Activated naive CD4-positive, alpha-beta T cell treated with anti-CD3 and anti-CD28 coated beads, Interleukin-2, amount 50 U/mL, for 24 hours (primary cell): Measurements from ENCODE around the gene TECR.
"Not testable (repeated sequence)": the region's sequence is repeated elsewhere in the genome, so short reads cannot be mapped to it uniquely, and the experiment has no call there.

Experiments
- H3K27ac Mint-ChIP-seq: one replicate; pipeline ENCODE4 v1.8.0; 2021; ENCODE audit warnings: mild to moderate bottlenecking, mixed read lengths
- H3K27me3 Mint-ChIP-seq: one replicate; pipeline ENCODE4 v1.8.0; 2021; ENCODE audit warnings: mixed read lengths
- H3K36me3 Mint-ChIP-seq: one replicate; pipeline ENCODE4 v1.8.0; 2021; ENCODE audit warnings: mixed read lengths
- H3K4me1 Mint-ChIP-seq: one replicate; pipeline ENCODE4 v1.8.0; 2021; ENCODE audit warnings: mixed read lengths
- H3K4me3 Mint-ChIP-seq: one replicate; pipeline ENCODE4 v1.8.0; 2021; ENCODE audit warnings: mild to moderate bottlenecking, mixed read lengths
- H3K9me3 Mint-ChIP-seq: one replicate; pipeline ENCODE4 v1.8.0; 2021; ENCODE audit warnings: mixed read lengths

TECR gene

DNA sequence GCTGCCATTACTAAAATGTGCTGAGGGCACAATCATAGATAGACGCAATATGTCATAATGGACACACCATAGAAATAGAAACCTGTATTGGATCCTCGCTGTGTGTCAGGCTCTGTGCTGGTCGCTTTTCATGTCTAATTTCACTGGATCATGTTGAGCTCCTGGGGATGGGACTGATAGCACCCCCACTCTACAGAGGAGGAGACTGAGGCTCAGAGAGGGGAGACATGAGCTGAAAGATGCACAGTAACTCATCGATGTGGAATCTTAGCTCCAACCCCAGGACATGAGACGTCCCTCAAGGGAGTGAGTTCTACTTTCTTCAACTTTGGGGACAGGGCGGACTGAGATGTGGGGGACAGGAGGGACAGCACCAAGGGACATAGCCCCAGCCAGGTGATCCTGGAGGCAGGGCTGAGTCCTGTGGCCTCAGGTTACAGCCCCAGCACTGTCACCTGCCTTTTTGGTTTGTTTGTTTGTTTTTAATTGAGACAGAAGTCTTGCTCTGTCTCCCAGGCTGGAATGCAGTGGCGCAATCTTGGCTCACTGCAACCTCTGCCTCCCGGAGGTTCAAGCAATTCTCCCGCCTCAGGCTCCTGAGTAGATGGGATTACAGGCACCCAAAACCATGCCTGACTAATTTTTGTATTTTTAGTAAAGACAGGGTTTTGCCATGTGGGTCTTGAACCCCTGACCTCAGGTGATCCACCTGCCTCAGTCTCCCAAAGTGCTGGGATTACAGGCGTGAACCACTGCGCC is 26.9 kb upstream of the TECR start:
- no peak overlapping the region for H3K4me3 Mint-ChIP-seq
- no peaks in the 10 kb centered on the region for H3K27me3 Mint-ChIP-seq
- no peak overlapping the region for H3K27ac Mint-ChIP-seq
- peaks cover 43% of the 10 kb centered on the region for H3K4me1 Mint-ChIP-seq
- no peaks in the 10 kb centered on the region for H3K36me3 Mint-ChIP-seq
- no peaks in the 10 kb centered on the region for H3K9me3 Mint-ChIP-seq

DNA sequence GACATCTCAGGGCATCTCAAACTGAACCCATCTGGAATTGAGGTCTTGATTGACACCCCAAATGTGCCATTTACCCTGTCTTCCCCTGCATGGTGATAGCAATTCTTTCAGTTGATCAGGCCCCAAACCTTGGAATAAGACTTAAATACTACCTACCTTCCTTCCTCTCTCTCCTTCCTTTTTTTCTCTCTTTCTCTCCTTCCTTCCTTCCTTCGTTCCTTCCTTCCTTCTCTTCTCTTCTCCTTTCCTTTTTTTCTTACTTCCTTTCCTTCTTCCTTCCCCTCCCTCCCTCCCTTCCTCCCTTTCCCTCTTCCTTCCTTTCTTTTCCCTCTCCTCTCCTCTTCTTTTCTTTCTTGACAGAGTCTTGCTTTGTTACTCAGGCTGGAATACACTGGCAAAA is 26.1 kb upstream of the TECR start:
- Mint-ChIP-seq H3K4me3 (no peak overlapping the region), H3K27ac (peak overlapping the region; percentile 68), H3K36me3 (no peaks in the 10 kb centered on the region), H3K27me3 (no peaks in the 10 kb centered on the region), H3K4me1 (peaks cover 51% of the 10 kb centered on the region), H3K9me3 (no peaks in the 10 kb centered on the region)

DNA sequence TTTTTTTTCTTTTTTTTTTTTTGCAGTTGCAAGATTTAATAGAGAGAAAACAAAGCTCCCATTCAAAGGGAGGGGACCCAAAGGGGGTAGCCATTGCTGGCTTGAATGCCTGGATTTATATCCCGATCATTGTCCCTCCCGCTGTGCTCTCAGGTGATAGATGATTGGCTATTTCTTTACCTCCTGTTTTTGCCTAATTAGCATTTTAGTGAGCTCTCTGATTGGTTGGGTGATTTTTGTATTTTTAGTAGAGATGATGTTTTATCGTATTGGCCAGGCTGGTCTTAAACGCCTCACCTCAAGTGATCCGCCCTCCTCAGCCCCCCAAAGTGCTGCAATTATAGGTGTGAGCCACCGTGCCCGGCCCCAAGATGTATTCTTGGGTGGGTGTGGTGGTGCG is 24.8 kb upstream of the TECR start:
- H3K27ac Mint-ChIP-seq, H3K27me3 Mint-ChIP-seq, H3K9me3 Mint-ChIP-seq, H3K4me3 Mint-ChIP-seq, H3K36me3 Mint-ChIP-seq: not testable (repeated sequence)
- peaks cover 59% of the 10 kb centered on the region for H3K4me1 Mint-ChIP-seq

DNA sequence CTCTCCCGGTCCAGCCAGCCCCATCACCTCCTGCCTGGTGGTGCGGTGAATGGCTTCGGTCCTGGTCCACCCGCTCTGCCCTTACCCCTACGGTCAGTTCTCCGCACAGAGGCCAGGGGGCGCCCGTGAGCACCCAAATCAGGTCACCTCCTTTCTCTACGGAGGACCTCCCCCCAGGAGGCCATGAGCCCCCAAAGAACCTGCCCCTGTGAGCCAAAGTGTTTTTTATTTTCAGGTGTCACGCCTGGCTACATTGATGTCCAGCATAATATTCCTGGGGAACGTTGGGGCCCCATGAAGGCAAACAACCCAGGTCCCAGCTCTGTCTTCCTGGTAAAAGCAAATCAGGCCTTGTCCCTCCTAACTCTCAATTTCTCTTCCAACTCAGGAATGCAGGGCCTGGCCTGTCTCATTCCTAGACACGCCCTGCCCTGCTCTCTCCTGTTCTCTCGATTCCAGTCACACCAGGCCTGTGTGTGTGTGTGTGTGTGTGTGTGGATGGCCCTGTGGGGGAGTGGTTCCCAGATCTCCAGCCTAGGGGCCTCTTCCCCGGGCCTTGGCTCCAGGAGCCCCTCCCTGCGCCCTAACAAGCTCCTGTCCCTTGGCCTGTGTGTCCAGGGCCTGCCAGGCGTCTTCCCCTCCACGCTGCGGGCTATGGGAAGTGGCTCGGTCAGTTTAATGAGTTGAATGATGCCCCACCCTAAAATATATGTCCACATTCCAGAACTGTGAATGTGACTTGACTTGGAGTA is 23.7 kb upstream of the TECR start:
- Mint-ChIP-seq H3K27ac (peak overlapping the region; percentile 90), H3K4me1 (peaks cover 67% of the 10 kb centered on the region), H3K36me3 (no peaks in the 10 kb centered on the region), H3K27me3 (no peaks in the 10 kb centered on the region), H3K4me3 (peak overlapping the region; percentile 67), H3K9me3 (no peaks in the 10 kb centered on the region)

DNA sequence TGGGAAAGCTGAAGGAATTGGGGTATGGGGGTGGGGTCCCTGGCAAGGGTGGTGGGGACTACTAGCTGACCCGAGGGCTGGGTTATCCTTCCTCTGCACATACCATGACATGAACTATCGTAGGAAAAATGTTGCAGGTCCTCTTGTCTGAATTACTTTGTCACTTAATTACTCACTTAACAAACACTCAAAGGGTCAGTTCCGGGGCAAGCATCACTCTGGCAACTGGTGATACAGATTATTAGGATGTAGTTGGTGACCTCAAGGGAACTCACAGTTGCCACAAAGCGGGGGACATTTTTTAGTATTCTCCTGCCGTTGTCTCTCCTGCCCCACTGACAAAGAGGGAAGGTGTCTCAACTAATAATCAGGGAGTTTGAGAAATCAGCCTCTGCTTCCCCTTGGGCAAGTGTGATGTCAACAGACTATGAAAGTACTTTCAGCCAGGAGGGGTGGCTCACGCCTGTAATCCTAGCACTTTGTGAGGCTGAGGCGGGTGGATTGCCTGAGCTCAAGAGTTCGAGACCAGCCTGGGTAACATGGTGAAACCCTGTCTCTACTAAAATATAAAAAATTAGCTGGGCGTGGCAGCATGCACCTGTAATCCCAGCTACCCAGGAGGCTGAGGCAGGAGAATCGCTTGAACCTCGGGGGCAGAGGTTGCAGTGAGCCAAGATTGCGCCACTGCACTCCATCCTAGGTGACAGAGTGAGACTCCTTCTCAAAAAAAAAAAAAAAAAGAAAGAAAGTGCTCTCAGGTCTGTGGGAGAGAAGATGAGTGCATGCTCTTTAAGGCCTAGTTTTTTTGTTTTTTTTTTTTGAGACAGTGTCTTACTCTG is 21.5 kb upstream of the TECR start:
- H3K9me3 Mint-ChIP-seq: no peaks in the 10 kb centered on the region
- H3K27me3 Mint-ChIP-seq: no peaks in the 10 kb centered on the region
- peaks cover 75% of the 10 kb centered on the region for H3K4me1 Mint-ChIP-seq
- peak overlapping the region; percentile 64 for H3K4me3 Mint-ChIP-seq
- no peaks in the 10 kb centered on the region for H3K36me3 Mint-ChIP-seq
- H3K27ac Mint-ChIP-seq: peak overlapping the region; percentile 89

DNA sequence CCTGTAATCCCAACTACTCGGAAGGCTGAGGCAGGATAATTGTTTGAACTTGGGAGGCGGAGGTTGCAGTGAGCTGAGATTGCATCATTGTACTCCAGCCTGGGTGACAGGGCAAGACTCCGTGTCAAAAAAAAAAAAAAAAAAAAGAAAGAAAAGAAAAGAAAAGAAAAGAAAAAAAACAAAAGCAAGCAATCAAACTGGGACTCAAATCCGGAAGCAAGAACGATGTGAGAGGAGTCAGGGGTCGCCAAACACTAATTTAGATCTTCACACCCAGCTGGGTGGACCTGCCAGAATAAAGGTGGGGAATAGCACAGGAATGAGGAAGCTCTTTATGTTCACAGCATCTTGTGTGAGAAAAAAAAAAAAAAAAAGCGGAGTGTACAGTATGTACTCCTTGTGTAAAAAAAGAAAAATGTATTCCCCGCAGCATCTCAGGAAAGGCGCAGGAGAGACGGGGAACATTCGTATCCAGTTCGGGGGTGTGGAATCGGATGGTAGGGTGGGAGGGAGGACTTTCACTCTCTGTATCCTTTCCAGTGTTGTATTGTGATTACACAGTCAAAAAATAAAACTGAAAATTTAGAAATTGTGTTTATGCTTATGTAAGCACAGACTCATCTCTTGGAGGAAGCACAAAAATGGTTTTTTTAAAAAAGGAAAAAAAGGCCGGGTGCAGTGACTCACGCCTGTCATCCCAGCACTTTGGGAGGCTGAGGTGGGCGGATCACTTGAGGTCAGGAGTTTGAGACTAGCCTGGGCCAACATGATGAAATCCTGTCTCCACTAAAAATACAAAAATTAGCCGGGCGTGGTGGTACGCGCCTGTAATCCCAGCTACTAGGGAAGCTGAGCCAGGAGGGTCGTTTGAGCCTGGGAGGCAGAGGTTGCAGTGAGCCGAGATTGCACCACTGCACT is 18.8 kb upstream of the TECR start:
- H3K4me1 Mint-ChIP-seq: peaks cover 71% of the 10 kb centered on the region
- no peaks in the 10 kb centered on the region for H3K27me3 Mint-ChIP-seq
- no peaks in the 10 kb centered on the region for H3K9me3 Mint-ChIP-seq
- peak overlapping the region; percentile 55 for H3K27ac Mint-ChIP-seq
- H3K4me3 Mint-ChIP-seq: no peak overlapping the region
- peaks cover 7% of the 10 kb centered on the region for H3K36me3 Mint-ChIP-seq

DNA sequence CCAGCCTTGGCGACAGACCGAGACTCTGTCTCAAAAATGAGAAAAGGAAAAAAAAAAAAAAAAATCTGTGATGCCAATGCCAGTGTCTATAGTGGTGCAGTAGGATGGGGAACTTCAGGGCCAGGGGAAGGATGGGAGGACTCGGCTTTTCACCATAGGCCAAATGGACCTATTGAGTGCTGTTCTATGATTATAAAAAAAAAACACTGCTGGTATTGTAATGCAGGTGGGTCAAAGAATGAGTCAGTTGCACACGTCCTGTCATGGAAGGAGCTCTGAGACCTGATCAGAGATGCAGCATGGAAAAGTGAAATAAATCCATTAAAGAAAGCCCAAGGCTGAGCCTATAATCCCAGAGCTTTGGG is 18.2 kb upstream of the TECR start:
- peak overlapping the region; percentile 15 for H3K27ac Mint-ChIP-seq
- no peaks in the 10 kb centered on the region for H3K27me3 Mint-ChIP-seq
- no peak overlapping the region for H3K4me3 Mint-ChIP-seq
- peaks cover 71% of the 10 kb centered on the region for H3K4me1 Mint-ChIP-seq
- no peaks in the 10 kb centered on the region for H3K9me3 Mint-ChIP-seq
- H3K36me3 Mint-ChIP-seq: peaks cover 12% of the 10 kb centered on the region

DNA sequence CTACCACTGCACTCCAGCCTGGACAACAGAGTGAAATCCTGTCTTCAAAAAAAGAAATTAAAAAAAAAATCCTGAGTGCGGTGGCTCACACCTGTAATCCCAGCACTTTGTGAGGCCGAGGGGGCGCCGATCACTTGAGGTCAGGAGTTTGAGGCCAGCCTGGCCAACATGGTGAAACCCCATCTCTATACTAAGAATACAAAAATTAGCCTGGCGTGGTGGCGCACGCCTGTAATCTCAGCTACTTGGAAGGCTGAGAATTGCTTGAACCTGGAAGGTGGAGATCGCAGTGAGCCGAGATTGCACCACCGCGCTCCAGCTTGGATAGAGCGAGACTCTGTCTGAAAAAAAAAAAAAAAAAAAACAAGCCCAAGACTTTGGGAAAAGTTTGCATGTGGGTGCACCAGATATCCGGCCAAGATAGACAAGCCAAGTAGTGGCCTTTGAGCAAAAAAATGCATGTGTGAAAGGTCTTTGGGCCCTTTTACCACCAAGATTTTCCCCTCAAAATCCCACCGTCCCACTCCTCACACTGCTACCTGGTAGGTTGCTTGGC is 16.9 kb upstream of the TECR start:
- Mint-ChIP-seq H3K27me3 (no peaks in the 10 kb centered on the region), H3K27ac (no peak overlapping the region), H3K4me3 (no peak overlapping the region), H3K9me3 (no peaks in the 10 kb centered on the region), H3K4me1 (peaks cover 67% of the 10 kb centered on the region), H3K36me3 (peaks cover 20% of the 10 kb centered on the region)

DNA sequence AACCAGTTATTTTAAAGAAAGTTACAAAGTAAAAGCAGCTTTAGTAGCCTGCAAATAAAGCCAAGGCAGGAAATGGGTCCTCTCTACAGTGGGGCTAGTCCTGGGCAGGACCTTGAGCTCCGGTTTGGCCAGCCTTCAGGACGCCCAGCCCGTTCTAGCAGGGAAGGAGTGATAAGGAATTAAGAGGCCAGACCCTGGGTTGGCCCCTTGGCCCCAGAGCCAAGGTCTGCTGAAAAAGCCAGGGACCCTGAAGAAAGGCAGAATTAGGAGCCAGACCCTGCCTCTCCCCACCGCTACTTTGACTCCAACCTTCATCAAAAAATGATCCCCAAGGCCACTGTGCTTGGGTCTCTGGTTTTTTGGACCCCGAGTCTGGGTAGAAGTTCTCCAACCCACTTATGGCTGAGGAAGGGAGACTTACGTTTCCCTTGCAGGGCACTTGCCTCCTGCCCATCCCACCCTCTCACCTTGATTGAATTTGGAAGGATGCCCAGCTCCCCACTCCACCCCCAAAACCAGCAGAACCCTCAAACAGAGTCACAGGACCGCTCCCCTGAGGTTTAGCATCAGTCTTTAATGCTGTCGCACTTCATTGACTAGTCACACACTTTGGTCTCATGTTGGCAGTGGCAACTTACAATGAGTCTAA is 15.1 kb upstream of the TECR start:
- Mint-ChIP-seq H3K27ac (peak overlapping the region; percentile 38), H3K36me3 (peaks cover 20% of the 10 kb centered on the region), H3K4me1 (peaks cover 59% of the 10 kb centered on the region), H3K9me3 (no peaks in the 10 kb centered on the region), H3K4me3 (peak overlapping the region; percentile 93), H3K27me3 (no peaks in the 10 kb centered on the region)

DNA sequence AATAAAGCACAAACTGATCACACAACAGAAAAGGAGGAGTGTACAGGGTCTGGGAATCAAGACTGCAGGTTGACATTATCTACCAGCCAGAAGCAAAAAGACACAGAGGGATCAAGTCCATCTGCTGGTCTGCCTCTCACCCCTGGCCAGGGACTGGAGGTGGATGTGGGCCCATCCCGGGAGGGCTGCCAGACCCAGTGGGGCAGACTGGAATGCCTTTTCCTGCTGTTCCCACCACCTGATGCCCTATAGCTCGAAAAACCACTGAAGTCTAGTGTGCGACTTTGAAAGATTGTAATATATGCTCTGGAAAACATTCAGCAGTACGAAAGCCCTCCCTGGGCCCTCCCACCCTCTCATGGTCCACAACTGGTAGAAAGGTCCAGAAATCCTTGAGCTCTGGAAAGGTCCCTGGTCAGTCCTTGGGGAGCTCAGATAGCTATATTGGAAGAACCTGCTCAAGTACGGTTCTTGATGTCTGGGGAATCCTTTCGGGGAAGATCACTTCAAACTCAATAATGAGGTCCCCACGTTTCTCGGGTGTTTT is 13.8 kb upstream of the TECR start:
- peaks cover 20% of the 10 kb centered on the region for H3K36me3 Mint-ChIP-seq
- peaks cover 62% of the 10 kb centered on the region for H3K4me1 Mint-ChIP-seq
- peak overlapping the region; percentile 52 for H3K27ac Mint-ChIP-seq
- no peaks in the 10 kb centered on the region for H3K27me3 Mint-ChIP-seq
- H3K9me3 Mint-ChIP-seq: no peaks in the 10 kb centered on the region
- peak overlapping the region; percentile 93 for H3K4me3 Mint-ChIP-seq

DNA sequence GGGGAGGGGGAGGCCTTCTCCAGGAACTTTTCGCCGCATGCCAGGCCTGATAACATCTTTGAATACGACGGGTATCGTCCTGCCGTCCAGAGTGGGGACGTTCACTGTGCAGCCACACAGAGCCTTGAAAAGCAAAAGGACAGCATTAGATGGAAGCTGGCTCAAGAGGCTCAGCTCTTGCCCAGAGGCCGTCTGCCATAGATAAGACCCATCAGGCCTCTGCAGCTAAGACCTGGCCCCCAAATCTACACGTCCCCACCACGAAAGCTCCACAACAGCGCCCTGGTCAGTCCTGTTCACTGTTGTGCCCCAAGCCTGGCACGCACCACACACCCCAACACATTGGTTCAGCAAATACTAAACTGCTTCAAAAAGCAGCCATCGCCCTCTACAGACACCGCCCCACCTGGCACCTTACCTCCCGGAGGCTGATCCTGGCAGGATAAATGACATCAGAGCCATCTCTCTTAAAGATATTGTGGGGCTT is 13.3 kb upstream of the TECR start:
- Mint-ChIP-seq H3K36me3 (peaks cover 20% of the 10 kb centered on the region), H3K9me3 (no peaks in the 10 kb centered on the region), H3K27me3 (no peaks in the 10 kb centered on the region), H3K4me3 (peak overlapping the region; percentile 93), H3K27ac (peak overlapping the region; percentile 67), H3K4me1 (peaks cover 57% of the 10 kb centered on the region)

DNA sequence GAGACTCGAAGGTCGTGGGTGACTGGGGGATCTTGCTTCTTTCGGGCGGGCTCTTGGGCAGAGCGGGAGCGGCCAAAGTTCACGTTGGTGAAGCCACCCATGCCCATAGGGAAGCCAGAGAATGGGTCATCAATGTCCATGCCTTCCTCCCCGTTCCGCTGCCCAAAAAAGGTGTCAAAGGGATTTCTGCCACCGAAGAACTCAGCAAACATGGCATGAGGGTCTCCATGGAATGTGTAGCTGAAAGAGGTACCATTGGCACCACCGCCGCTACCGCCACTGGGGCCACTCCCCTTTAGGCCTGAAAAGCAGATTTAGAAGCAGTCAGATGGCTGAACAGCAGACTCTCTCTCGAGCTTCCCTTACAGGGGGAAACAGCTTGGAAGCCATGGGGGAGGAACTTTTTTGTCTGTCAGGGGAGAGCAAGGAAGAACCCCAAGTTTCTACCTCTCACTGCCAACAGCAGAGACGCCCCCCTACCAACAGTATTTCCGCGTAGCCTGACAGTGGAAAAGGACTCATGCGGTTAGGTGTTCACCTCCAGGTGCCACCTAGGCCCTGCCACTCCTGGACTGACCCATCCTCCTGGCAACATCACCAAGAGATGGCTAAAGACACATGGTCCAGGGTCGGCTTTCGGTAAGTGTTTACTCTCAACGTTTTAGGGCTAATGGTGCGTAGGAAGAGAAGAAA is 12.5 kb upstream of the TECR start:
- Mint-ChIP-seq H3K36me3 (peaks cover 20% of the 10 kb centered on the region), H3K27ac (peak overlapping the region; percentile 67), H3K4me3 (peak overlapping the region; percentile 93), H3K9me3 (no peaks in the 10 kb centered on the region), H3K4me1 (peaks cover 61% of the 10 kb centered on the region), H3K27me3 (no peaks in the 10 kb centered on the region)

DNA sequence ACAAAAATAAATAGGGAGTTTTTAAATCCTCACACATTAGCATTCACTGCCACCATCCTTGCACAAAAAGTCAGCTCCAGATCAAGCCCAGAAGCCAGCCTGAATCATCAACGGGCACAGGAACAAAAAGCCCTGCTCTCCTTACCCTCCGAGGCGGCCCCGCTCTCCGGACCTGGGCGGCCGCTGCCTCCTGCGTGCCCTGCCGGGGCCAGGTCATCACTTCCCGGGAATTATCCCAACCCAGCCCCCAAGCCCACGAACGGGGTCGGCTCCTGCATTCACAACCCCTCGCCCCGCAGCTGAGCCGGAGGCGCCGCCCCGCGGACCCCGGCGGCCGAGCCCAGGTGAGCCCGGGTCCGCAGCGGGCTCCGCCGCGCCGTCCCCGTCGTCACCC is 12.0 kb upstream of the TECR start:
- Mint-ChIP-seq H3K27me3 (no peaks in the 10 kb centered on the region), H3K9me3 (no peaks in the 10 kb centered on the region), H3K4me1 (peaks cover 67% of the 10 kb centered on the region), H3K27ac (peak overlapping the region; percentile 67), H3K4me3 (peak overlapping the region; percentile 93), H3K36me3 (peaks cover 20% of the 10 kb centered on the region)
